Trophoblast cell (in vitro differentiated cells and primary cell): Measurements from ENCODE around the gene SIL1.
"Not testable (repeated sequence)": the region's sequence is repeated elsewhere in the genome, so short reads cannot be mapped to it uniquely, and the experiment has no call there.

Experiments
- DNase-seq, 2 donors: peaks; one replicate each; pipeline ENCODE4 v3.0.0-alpha.2; 2016
- H2AFZ ChIP-seq: 2 replicates; pipeline ENCODE4 v1.6.1; 2013; ENCODE audit warnings: low read length, moderate library complexity, mild to moderate bottlenecking; ENCODE audit not compliant: insufficient read depth, poor library complexity
- H2AK5ac ChIP-seq: 2 replicates; pipeline ENCODE4 v1.6.1; 2013; ENCODE audit warnings: mild to moderate bottlenecking, low read length
- H2BK120ac ChIP-seq: 2 replicates; pipeline ENCODE4 v1.6.1; 2013; ENCODE audit warnings: low read length, mild to moderate bottlenecking, moderate library complexity; ENCODE audit not compliant: insufficient read depth, poor library complexity
- H2BK12ac ChIP-seq: 2 replicates; pipeline ENCODE4 v1.6.1; 2013; ENCODE audit warnings: mild to moderate bottlenecking, low read length, moderate library complexity
- H2BK5ac ChIP-seq: 2 replicates; pipeline ENCODE4 v1.6.1; 2013; ENCODE audit warnings: low read length, low read depth, moderate library complexity, mild to moderate bottlenecking; ENCODE audit not compliant: poor library complexity
- H3K14ac ChIP-seq: 2 replicates; pipeline ENCODE4 v1.6.1; 2013; ENCODE audit warnings: mild to moderate bottlenecking, low read length
- H3K18ac ChIP-seq: 2 replicates; pipeline ENCODE4 v1.6.1; 2013; ENCODE audit warnings: mild to moderate bottlenecking, low read length
- H3K23ac ChIP-seq: 2 replicates; pipeline ENCODE4 v1.6.1; 2013; ENCODE audit warnings: low read length
- H3K27ac ChIP-seq: 2 replicates; pipeline ENCODE4 v1.5.1; 2013; ENCODE audit warnings: low read depth, mild to moderate bottlenecking, inconsistent platforms, low read length, moderate library complexity
- H3K27me3 ChIP-seq: 2 replicates; pipeline ENCODE4 v1.6.1; 2013; ENCODE audit warnings: inconsistent platforms, mild to moderate bottlenecking, low read length, moderate library complexity; ENCODE audit not compliant: insufficient read depth
- H3K36me3 ChIP-seq, 2 experiments: 1 replicate in 1 of 2; 2 replicates in 1 of 2; pipeline ENCODE4 v1.6.1; 2013; ENCODE audit warnings: low read length in 2 of 2, mild to moderate bottlenecking in 2 of 2, moderate library complexity in 1 of 2; ENCODE audit not compliant: insufficient read depth in 2 of 2, control insufficient read depth in 1 of 2
- H3K4ac ChIP-seq: 2 replicates; pipeline ENCODE4 v1.6.1; 2013; ENCODE audit warnings: low read depth, mild to moderate bottlenecking, low read length, moderate library complexity
- H3K4me1 ChIP-seq, 2 experiments: 1 replicate in 1 of 2; 2 replicates in 1 of 2; pipeline ENCODE4 v1.6.1; 2013; ENCODE audit warnings: low read length in 2 of 2, mild to moderate bottlenecking in 2 of 2, moderate library complexity in 1 of 2; ENCODE audit not compliant: insufficient read depth in 2 of 2, control insufficient read depth in 1 of 2
- H3K4me2 ChIP-seq: 2 replicates; pipeline ENCODE4 v1.6.1; 2013; ENCODE audit warnings: inconsistent platforms, mild to moderate bottlenecking, low read length, moderate library complexity
- H3K4me3 ChIP-seq: 2 replicates; pipeline ENCODE4 v1.5.1; 2013; ENCODE audit warnings: mild to moderate bottlenecking, low read depth, low read length, inconsistent platforms
- H3K79me1 ChIP-seq: one replicate; pipeline ENCODE4 v1.6.1; 2013; ENCODE audit warnings: low read length
- H3K79me2 ChIP-seq: 2 replicates; pipeline ENCODE4 v1.6.1; 2013; ENCODE audit warnings: low read length, mild to moderate bottlenecking; ENCODE audit not compliant: control insufficient read depth, insufficient read depth, poor library complexity
- H3K9ac ChIP-seq: 2 replicates; pipeline ENCODE4 v1.6.1; 2013; ENCODE audit warnings: mild to moderate bottlenecking, low read length
- H3K9me3 ChIP-seq: 2 replicates; pipeline ENCODE4 v1.6.1; 2013; ENCODE audit warnings: low read depth, mild to moderate bottlenecking, control low read depth, inconsistent platforms, low read length; ENCODE audit not compliant: insufficient read depth
- H4K12ac ChIP-seq: 2 replicates; pipeline ENCODE4 v1.6.1; 2013; ENCODE audit warnings: low read depth, mild to moderate bottlenecking, low read length, moderate library complexity
- H4K8ac ChIP-seq: 2 replicates; pipeline ENCODE4 v1.6.1; 2013; ENCODE audit warnings: low read depth, mild to moderate bottlenecking, low read length, moderate library complexity
- H4K91ac ChIP-seq: one replicate; pipeline ENCODE4 v1.6.1; 2013; ENCODE audit warnings: low read depth, mild to moderate bottlenecking, low read length, moderate library complexity
- WGBS: extraction: QIAGEN DNeasy Blood & Tissue Kit; methylation state at CpG from one replicate; pipeline ENCODE4 v1.1.7; 2013; ENCODE audit warnings: missing lambda C conversion rate; ENCODE audit not compliant: insufficient read length, insufficient coverage; ENCODE audit errors: extremely low coverage; 5-methylcytosine and 5-hydroxymethylcytosine counted together

Gene SIL1

DNA sequence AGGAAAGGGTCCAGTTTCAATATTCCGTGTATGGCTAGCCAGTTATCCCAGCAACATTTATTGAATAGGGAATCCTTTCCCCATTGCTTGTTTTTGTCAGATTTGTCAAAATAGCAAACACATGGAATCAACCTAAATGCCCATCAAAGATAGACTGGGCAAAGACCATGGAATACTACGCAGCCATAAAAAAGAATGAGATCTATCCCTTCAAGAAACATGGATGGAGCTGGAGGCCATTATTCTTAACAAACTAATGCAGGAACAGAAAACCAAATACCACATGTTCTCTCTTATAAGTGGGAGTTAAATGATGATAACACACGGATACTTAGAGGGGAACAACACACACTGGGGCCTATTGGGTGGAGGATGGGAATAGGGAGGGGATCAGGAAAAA, 161.8 kb downstream of the SIL1 start:
- not testable (repeated sequence) for H3K36me3 ChIP-seq, H3K27me3 ChIP-seq, DNase-seq, H2BK12ac ChIP-seq, H3K79me1 ChIP-seq, H3K23ac ChIP-seq, H3K4me1 ChIP-seq, H3K4me3 ChIP-seq, H3K4me2 ChIP-seq, H2AFZ ChIP-seq, H3K27ac ChIP-seq, H3K4ac ChIP-seq, H3K18ac ChIP-seq, H3K79me2 ChIP-seq, H3K14ac ChIP-seq, H4K12ac ChIP-seq, H2AK5ac ChIP-seq, H3K9ac ChIP-seq, H4K8ac ChIP-seq, H2BK120ac ChIP-seq, H4K91ac ChIP-seq, H2BK5ac ChIP-seq, H3K9me3 ChIP-seq
- WGBS, result no CpG with 5 or more reads among the region's 3 CpGs

DNA sequence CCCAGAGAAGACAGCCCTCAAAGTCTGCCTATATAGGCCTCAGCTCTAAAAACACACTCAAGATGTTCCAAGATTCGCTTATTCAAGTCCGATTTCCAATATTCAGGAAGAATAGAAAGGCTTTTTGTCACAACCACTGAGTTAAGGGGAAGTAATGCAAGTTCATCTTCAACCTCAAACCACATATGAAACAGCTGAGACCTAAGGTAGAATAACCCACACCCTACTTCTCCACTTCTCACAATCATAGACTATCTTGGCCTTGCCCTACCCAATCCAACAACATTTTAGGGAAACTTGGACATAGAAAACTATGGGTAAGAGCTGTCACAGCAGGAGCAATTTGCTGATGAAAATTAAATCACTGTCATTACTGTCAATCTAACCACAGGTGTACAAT, 171.0 kb downstream of the SIL1 start:
- H3K4me3 ChIP-seq, result no peak overlapping the region
- H4K8ac ChIP-seq, result no peak overlapping the region
- no peak overlapping the region for H2BK12ac ChIP-seq
- H2AK5ac ChIP-seq, result no peak overlapping the region
- H2AFZ ChIP-seq, result no peak overlapping the region
- peaks cover 0 to 2% of the 10 kb centered on the region in 2 experiments for H3K36me3 ChIP-seq
- H3K27ac ChIP-seq, result no peak overlapping the region
- H3K9ac ChIP-seq, result no peak overlapping the region
- no peaks in the 10 kb centered on the region for H3K79me1 ChIP-seq
- H3K18ac ChIP-seq, result no peak overlapping the region
- no CpG with 5 or more reads among the region's 2 CpGs for WGBS
- no peaks in the 10 kb centered on the region for H3K27me3 ChIP-seq
- no peak overlapping the region for H2BK5ac ChIP-seq
- DNase-seq, result no peak
- no peak overlapping the region for H4K12ac ChIP-seq
- H3K23ac ChIP-seq, result no peak overlapping the region
- H3K4ac ChIP-seq, result no peak overlapping the region
- no peak overlapping the region for H2BK120ac ChIP-seq
- H4K91ac ChIP-seq, result no peak overlapping the region
- H3K14ac ChIP-seq, result no peak overlapping the region
- H3K4me2 ChIP-seq, result no peak overlapping the region
- H3K4me1 ChIP-seq, result peaks cover 7 to 9% of the 10 kb centered on the region in 2 experiments
- H3K79me2 ChIP-seq, result no peaks in the 10 kb centered on the region
- H3K9me3 ChIP-seq, result no peaks in the 10 kb centered on the region

DNA sequence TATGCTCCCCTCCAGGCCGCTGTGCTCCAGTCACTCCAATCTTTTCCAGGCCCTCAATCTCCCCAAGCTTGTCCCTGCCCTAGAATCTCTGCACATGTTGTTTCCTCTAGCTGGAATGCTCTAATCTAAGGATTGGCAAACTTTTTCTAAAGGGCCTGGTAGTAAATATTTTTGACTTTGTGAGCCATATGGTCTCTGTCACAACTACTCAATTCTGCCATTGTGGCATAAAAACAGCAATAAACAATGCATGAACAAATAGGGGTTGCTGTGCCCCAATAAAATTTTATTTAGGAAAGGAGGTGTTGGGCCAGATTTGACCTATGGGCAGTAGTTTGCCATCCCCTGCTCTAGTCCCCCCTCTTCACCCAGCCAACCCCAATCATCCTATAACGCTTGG, 172.5 kb downstream of the SIL1 start:
- Histone ChIP-seq H3K79me2 (no peaks in the 10 kb centered on the region), H3K36me3 (peaks cover 0 to 2% of the 10 kb centered on the region in 2 experiments), H3K9me3 (no peaks in the 10 kb centered on the region), H3K4me2 (no peak overlapping the region), H3K4me3 (no peak overlapping the region), H3K27me3 (no peaks in the 10 kb centered on the region), H3K27ac (no peak overlapping the region), H2BK120ac (no peak overlapping the region), H2BK12ac (no peak overlapping the region), H3K4me1 (peaks cover 9 to 10% of the 10 kb centered on the region in 2 experiments), H2AK5ac (no peak overlapping the region), H3K23ac (no peak overlapping the region), H2BK5ac (no peak overlapping the region), H3K18ac (no peak overlapping the region), H3K9ac (no peak overlapping the region), H4K8ac (no peak overlapping the region), H3K4ac (no peak overlapping the region), H3K79me1 (no peaks in the 10 kb centered on the region), H4K12ac (no peak overlapping the region), H4K91ac (no peak overlapping the region), H3K14ac (no peak overlapping the region), H2AFZ (no peak overlapping the region)
- no peak for DNase-seq
- WGBS, result no CpG with 5 or more reads among the region's 2 CpGs

DNA sequence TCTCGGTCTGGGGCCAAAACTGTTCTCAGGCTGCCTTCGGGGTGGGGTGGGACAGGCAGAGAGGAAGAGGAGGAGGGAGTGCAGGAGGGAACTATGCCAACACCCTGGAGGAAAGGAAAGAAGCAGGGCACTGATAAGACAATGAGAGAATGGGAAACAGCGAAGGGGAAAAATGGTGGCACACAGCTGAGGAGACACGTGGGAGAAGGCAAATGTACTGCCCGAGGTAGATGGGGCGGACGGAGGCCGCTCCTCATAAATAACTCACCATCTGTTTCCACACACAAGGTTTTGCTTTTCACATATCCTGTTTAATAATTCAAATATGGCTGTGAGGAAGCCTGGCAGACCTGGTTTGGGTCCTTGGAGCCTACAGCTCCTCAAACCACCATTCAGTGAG, 174.9 kb downstream of the SIL1 start:
- H3K4ac ChIP-seq, result no peak overlapping the region
- H4K12ac ChIP-seq, result no peak overlapping the region
- H2AFZ ChIP-seq, result no peak overlapping the region
- no peak overlapping the region for H3K4me3 ChIP-seq
- H3K36me3 ChIP-seq, result peaks cover 0 to 2% of the 10 kb centered on the region in 2 experiments
- DNase-seq, result no peak
- H2BK120ac ChIP-seq, result no peak overlapping the region
- no peaks in the 10 kb centered on the region for H3K79me2 ChIP-seq
- no peak overlapping the region for H3K9ac ChIP-seq
- H2AK5ac ChIP-seq, result peak overlapping the region; percentile 82
- H3K18ac ChIP-seq, result no peak overlapping the region
- H3K4me2 ChIP-seq, result no peak overlapping the region
- H3K27ac ChIP-seq, result no peak overlapping the region
- H3K4me1 ChIP-seq, result peaks cover 9 to 10% of the 10 kb centered on the region in 2 experiments
- peak overlapping the region; percentile 24 for H2BK12ac ChIP-seq
- whole genome bisulfite sequencing, result no CpG with 5 or more reads among the region's 8 CpGs
- H3K14ac ChIP-seq, result peak overlapping the region; percentile 26
- no peak overlapping the region for H4K8ac ChIP-seq
- H3K23ac ChIP-seq, result no peak overlapping the region
- H3K79me1 ChIP-seq, result no peaks in the 10 kb centered on the region
- H2BK5ac ChIP-seq, result no peak overlapping the region
- no peaks in the 10 kb centered on the region for H3K27me3 ChIP-seq
- no peak overlapping the region for H4K91ac ChIP-seq
- H3K9me3 ChIP-seq, result no peaks in the 10 kb centered on the region
